OCI-LY3 (cell line): ENCODE measurements around the gene MARK4.

Experiments
- EZH2phosphoT487 ChIP-seq: fragments of 200-600 bp; shearing (Covaris generic); IDR thresholded peaks from 2 replicates; pipeline ENCODE4 v1.6.1; 2018; ENCODE audit warnings: antibody characterized with exemption, mixed run types, low read depth
- TF ChIP-seq, protein P1 (sequence below): fragments of 200-600, 300-600 bp; sonication (generic); IDR thresholded peaks from 2 replicates; pipeline ENCODE4 v1.5.1; 2014; ENCODE audit warnings: antibody characterized with exemption, low read length, low read depth

DNA sequence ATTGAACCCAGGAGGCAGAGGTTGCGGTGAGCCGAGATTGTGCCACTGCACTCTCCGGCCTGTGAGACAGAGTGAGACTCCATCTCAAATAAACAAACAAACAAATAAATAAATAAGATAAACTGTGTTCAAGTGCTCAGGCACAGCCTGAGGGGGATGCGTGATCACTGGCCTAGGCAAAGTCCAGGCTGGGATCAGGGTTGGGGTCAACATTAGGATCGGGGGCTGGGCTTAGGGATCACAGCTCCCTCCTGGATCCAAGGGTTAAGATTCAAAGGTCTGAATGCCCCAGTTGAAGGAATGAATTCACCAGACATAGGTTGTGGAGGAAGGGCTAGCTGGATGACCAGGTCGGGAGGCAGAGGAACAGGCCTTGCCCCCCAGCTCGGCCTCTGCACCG is 3.9 kb upstream of the MARK4 start:
- TF ChIP-seq, protein P1, sequence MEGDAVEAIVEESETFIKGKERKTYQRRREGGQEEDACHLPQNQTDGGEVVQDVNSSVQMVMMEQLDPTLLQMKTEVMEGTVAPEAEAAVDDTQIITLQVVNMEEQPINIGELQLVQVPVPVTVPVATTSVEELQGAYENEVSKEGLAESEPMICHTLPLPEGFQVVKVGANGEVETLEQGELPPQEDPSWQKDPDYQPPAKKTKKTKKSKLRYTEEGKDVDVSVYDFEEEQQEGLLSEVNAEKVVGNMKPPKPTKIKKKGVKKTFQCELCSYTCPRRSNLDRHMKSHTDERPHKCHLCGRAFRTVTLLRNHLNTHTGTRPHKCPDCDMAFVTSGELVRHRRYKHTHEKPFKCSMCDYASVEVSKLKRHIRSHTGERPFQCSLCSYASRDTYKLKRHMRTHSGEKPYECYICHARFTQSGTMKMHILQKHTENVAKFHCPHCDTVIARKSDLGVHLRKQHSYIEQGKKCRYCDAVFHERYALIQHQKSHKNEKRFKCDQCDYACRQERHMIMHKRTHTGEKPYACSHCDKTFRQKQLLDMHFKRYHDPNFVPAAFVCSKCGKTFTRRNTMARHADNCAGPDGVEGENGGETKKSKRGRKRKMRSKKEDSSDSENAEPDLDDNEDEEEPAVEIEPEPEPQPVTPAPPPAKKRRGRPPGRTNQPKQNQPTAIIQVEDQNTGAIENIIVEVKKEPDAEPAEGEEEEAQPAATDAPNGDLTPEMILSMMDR = no peak
- TF ChIP-seq EZH2phosphoT487 = no peak
